ENCODE results near the gene NXN. TPM values are rescaled to one million over a fixed set of nuclear protein-coding genes. Genes with fewer than 3 reads are reported as not detected.

The NXN gene
- total RNA-seq, 2 donors from 2014 or later: 24.4 TPM

DNA sequence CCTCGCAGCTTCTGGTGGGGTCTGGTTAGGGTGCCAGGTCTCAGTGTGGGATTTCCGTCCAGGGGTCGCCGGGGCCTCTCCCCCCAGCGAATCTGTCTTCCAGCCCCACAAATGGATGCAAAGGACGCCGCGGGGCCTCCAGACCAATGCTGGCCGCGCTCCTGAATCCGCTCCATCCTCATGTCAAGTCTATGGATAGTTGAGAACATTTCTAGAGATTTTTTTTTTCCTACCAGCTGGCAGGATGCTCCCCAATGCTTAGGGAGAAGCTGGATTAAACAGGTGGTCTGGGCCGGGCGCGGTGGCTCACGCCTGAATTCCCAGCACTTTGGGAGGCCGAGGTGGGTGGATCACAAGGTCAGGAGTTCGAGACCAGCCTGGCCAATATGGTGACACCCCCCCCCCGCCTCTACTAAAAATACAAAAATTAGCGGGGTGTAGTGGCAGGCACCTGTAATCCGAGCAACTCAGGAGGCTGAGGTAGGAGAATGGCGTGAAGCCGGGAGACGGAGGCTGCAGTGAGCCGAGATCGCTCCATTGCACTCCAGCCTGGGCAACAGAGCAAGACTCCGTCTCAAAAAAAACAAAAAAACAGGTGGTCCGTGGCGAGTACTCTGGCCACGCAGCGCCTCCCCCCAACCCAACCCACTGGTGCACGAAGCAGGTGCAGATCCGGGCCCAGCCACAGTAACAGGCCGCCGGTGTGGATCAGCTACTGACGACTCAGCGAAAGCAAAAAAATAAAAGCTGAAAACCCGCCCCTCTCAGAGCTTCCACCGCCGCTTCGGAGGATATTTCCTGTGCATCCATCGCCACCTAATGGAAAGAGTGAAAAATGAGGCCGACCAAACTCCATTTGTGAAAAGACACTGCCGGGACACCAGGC is 1.1 kb upstream of the NXN start:
- TF ChIP-seq, protein P1, sequence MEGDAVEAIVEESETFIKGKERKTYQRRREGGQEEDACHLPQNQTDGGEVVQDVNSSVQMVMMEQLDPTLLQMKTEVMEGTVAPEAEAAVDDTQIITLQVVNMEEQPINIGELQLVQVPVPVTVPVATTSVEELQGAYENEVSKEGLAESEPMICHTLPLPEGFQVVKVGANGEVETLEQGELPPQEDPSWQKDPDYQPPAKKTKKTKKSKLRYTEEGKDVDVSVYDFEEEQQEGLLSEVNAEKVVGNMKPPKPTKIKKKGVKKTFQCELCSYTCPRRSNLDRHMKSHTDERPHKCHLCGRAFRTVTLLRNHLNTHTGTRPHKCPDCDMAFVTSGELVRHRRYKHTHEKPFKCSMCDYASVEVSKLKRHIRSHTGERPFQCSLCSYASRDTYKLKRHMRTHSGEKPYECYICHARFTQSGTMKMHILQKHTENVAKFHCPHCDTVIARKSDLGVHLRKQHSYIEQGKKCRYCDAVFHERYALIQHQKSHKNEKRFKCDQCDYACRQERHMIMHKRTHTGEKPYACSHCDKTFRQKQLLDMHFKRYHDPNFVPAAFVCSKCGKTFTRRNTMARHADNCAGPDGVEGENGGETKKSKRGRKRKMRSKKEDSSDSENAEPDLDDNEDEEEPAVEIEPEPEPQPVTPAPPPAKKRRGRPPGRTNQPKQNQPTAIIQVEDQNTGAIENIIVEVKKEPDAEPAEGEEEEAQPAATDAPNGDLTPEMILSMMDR (IDR thresholded peaks at IDR 0.05): peak; percentile 41 to 93 (median 92)
- peak in 1 of 3 donors; percentile 44 for TF ChIP-seq POLR2A (IDR thresholded peaks at IDR 0.05)
- H3K4me3 ChIP-seq: peak overlapping the region in 1 of 2 donors; percentile 26
- ATAC-seq (peak; percentile 72), DNase-seq (peak; percentile 83 to 90 (median 88))
- no peaks in the 10 kb centered on the region for H3K36me3 ChIP-seq (replicated peaks in 1 of 2; ENCODE audit: insufficient read depth in 1 of 2, low read depth in 2 of 2)
- H3K9me3 ChIP-seq: no peaks in the 10 kb centered on the region
- peak overlapping the region; percentile 66 to 91 (median 87) for H3K27ac ChIP-seq
- peaks cover 25% of the 10 kb centered on the region for H3K4me1 ChIP-seq
- intact Hi-C loops (cut with DNase I): no loop called here
- H3K27me3 ChIP-seq: no peaks in the 10 kb centered on the region
- 29 to 32% methylated on average over 33 of the region's 43 CpGs for WGBS, 2 donors

DNA sequence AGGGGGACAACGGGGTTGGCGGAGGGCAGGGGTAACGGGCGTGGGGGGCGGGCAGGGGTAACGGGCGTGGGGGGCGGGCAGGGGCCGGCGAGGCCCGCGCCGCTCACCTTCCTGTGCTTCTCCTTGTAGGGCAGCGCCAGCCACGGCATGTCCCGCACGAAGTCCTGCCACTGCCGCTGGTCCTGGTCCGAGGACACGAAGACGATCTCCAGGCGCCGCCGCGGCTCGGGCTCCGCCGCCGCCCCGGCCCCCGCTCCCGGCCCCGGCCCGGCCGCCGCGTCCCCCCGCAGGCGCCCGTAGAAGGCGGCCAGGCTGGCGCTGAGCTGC is 401 bp downstream of the NXN start:
- peak overlapping the region; percentile 44 to 52 for H3K4me3 ChIP-seq
- 2% methylated on average over 6 of the region's 42 CpGs; no CpG with 5 or more reads in 1 of the 2 donors for WGBS, 2 donors
- no peak for TF ChIP-seq POLR2A (IDR thresholded peaks at IDR 0.05)
- TF ChIP-seq, protein P1 (IDR thresholded peaks at IDR 0.05): no peak
- H3K9me3 ChIP-seq: no peaks in the 10 kb centered on the region
- peaks cover 34% of the 10 kb centered on the region for H3K4me1 ChIP-seq
- intact Hi-C loops (cut with DNase I): no loop called here
- peak overlapping the region; percentile 27 to 91 (median 87) for H3K27ac ChIP-seq
- no peaks in the 10 kb centered on the region for H3K36me3 ChIP-seq (replicated peaks in 1 of 2; ENCODE audit: insufficient read depth in 1 of 2, low read depth in 2 of 2)
- ATAC-seq: peak; percentile 31
- DNase-seq: no peak
- H3K27me3 ChIP-seq: no peaks in the 10 kb centered on the region

DNA sequence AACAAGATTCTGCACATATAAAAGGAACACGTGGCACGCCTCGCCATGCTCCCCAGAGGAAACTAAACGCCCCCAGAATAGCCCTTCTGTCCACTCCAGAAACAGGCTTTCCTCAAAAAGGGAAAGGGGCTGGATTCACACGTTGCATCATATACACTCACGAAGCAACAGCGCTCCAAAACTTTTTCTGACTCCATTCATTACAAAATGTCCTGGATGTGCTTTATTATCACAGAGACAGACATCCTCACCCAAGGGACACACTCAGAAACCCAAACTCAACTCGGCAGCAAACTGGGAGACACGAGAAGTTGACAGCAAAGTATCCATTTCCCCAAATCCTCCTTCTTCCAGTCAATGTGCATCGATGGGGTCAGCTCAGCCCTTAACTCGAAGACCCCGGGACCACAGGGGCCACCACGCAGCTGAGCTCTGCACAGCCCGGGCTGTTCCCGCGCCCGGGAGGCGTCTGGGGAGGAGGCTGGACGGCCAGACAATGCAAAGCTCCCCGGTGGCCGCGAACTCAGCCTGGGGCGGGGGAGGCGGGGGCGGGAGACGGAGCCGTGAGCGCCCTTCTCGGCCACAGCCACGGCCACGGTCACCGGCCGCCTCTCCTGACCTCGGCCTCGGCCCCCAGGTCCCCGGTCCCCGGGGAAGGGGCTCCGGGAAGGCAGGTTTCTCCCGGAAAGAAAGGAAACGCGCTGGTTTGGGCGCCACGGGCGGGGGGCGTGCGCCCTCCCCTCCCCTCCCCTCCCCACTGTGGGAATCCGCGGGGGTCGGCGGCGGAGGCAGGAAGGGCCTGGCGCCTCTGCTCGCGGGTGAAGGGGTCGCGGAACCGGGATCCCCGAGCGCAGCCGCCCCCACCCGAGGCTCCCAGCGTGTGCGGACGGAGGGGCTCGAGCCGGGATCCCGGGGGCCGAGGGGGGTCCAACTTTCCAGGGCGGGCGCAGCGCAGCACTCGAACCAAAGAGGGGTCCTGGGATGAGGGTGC is 1.2 kb downstream of the NXN start:
- 2 to 35% methylated on average over 10 to 47 of the region's 72 CpGs for WGBS, 2 donors
- H3K4me1 ChIP-seq: peaks cover 34% of the 10 kb centered on the region
- H3K27ac ChIP-seq: peak overlapping the region in 3 of 4 donors; percentile 54 to 90 (median 70)
- peak in 3 of 4 donors; percentile 47 to 60 (median 50) for DNase-seq
- peak overlapping the region; percentile 44 to 77 for H3K4me3 ChIP-seq
- intact Hi-C loops (cut with DNase I): no loop called here
- peak in 1 of 3 donors; percentile 15 for TF ChIP-seq POLR2A (IDR thresholded peaks at IDR 0.05)
- TF ChIP-seq, protein P1 (IDR thresholded peaks at IDR 0.05): no peak
- no peaks in the 10 kb centered on the region for H3K27me3 ChIP-seq
- ATAC-seq: no peak
- H3K9me3 ChIP-seq: no peaks in the 10 kb centered on the region
- H3K36me3 ChIP-seq (replicated peaks in 1 of 2; ENCODE audit: insufficient read depth in 1 of 2, low read depth in 2 of 2): no peaks in the 10 kb centered on the region

DNA sequence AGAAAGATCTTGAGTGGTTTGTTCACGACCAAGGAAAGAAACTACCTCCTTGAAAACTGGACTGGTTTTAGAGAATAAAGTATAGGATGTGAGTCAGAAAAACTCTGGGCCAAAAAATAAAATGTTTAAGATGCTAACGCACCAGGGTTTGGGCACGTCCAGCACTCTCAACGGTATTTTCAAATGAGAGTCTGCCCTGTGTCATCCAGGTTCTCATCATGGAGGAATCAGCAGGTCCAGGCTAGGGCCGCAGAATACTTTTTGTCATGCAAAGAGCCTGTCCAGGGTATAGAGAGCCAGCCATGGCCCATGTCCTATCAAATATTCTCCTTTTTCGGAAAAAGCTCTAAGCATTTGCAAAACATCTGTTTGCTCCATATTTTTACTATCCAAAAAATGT is 2.4 kb downstream of the NXN start:
- Histone ChIP-seq H3K36me3 (replicated peaks in 1 of 2; ENCODE audit: insufficient read depth in 1 of 2, low read depth in 2 of 2) (no peaks in the 10 kb centered on the region), H3K4me1 (peaks cover 34% of the 10 kb centered on the region), H3K27ac (no peak overlapping the region), H3K27me3 (no peaks in the 10 kb centered on the region), H3K4me3 (no peak overlapping the region), H3K9me3 (no peaks in the 10 kb centered on the region)
- intact Hi-C loops (cut with DNase I): no loop called here
- ATAC-seq (no peak), DNase-seq (no peak)
- TF ChIP-seq, protein P1 (IDR thresholded peaks at IDR 0.05): no peak
- no peak for TF ChIP-seq POLR2A (IDR thresholded peaks at IDR 0.05)
- 76 to 80% methylated on average over 6 of the region's 6 CpGs for WGBS, 2 donors
